SK-N-SH treated with all-trans-retinoic acid at 6 μM for 48 hours (cell line): ENCODE measurements around the gene NRXN3.

Source experiments
- ATAC-seq: fragments of 200-7000 bp; cut with Tn5 transposase; 3 replicates; pipeline ENCODE4 v1.9.1; 2020; ENCODE audit warnings: mild to moderate bottlenecking, moderate library complexity
- ARNTL ChIP-seq: fragments of 450-650 bp; formaldehyde crosslinking; IDR thresholded peaks from 2 replicates; pipeline ENCODE4 v1.5.0; 2020; ENCODE audit warnings: low read depth, mild to moderate bottlenecking, moderate library complexity, borderline replicate concordance
- BACH2 ChIP-seq: fragments of 250-450 bp; sonication (Bioruptor Pico); IDR thresholded peaks from 2 replicates; pipeline ENCODE4 v1.9.0; 2021; ENCODE audit warnings: mild to moderate bottlenecking, borderline replicate concordance
- CREB5 ChIP-seq: fragments of 250-450 bp; sonication (Bioruptor Pico); IDR thresholded peaks from 2 replicates; pipeline ENCODE4 v1.5.1; 2020; ENCODE audit warnings: low read depth, mild to moderate bottlenecking, moderate library complexity
- CSDC2 ChIP-seq: fragments of 250-450 bp; sonication (Bioruptor Pico); IDR thresholded peaks from 2 replicates; pipeline ENCODE4 v1.5.0; 2020; ENCODE audit warnings: mild to moderate bottlenecking, moderate library complexity
- ESRRG ChIP-seq: fragments of 250-450 bp; sonication (Bioruptor Pico); IDR thresholded peaks from 2 replicates; pipeline ENCODE4 v1.6.1; 2021; ENCODE audit warnings: mild to moderate bottlenecking
- ISL1 ChIP-seq: fragments of 250-450 bp; sonication (Bioruptor Pico); IDR thresholded peaks from 2 replicates; pipeline ENCODE4 v2.1.2; 2022; ENCODE audit warnings: mild to moderate bottlenecking, moderate library complexity
- PATZ1 ChIP-seq: fragments of 250-450 bp; sonication (Bioruptor Pico); IDR thresholded peaks from 2 replicates; pipeline ENCODE4 v1.8.0; 2020; ENCODE audit warnings: mild to moderate bottlenecking, moderate library complexity, borderline replicate concordance
- POU6F1 ChIP-seq: fragments of 250-450 bp; sonication (Bioruptor Pico); IDR thresholded peaks from 2 replicates; pipeline ENCODE4 v1.8.0; 2021; ENCODE audit warnings: low read depth, mild to moderate bottlenecking, moderate library complexity, borderline replicate concordance
- RARB ChIP-seq: fragments of 250-450 bp; sonication (Bioruptor Pico); IDR thresholded peaks from 2 replicates; pipeline ENCODE4 v1.8.0; 2021; ENCODE audit warnings: mild to moderate bottlenecking, moderate library complexity
- SNAI2 ChIP-seq: fragments of 250-450 bp; sonication (Bioruptor Pico); IDR thresholded peaks from 2 replicates; pipeline ENCODE4 v1.5.0; 2020; ENCODE audit warnings: mild to moderate bottlenecking, moderate library complexity
- TOX ChIP-seq: fragments of 250-450 bp; sonication (Bioruptor Pico); IDR thresholded peaks from 2 replicates; pipeline ENCODE4 v1.8.0; 2021; ENCODE audit warnings: mild to moderate bottlenecking, moderate library complexity, borderline replicate concordance
- TSHZ2 ChIP-seq: fragments of 250-450 bp; sonication (Bioruptor Pico); IDR thresholded peaks from 2 replicates; pipeline ENCODE4 v1.5.0; 2020; ENCODE audit warnings: mild to moderate bottlenecking, moderate library complexity
- ZFP3 ChIP-seq: fragments of 250-450 bp; sonication (Bioruptor Pico); IDR thresholded peaks from 2 replicates; pipeline ENCODE4 v1.5.0; 2020; ENCODE audit warnings: mild to moderate bottlenecking, moderate library complexity
- ZFP30 ChIP-seq: fragments of 450-650 bp; formaldehyde crosslinking; IDR thresholded peaks from 2 replicates; pipeline ENCODE4 v1.5.0; 2022; ENCODE audit warnings: mild to moderate bottlenecking, moderate library complexity
- ZNF565 ChIP-seq: fragments of 450-650 bp; formaldehyde crosslinking; conservative IDR thresholded peaks from 2 replicates; pipeline ENCODE4 v1.5.0; 2020; ENCODE audit warnings: low read depth, mild to moderate bottlenecking, moderate library complexity
- ZNF70 ChIP-seq: fragments of 450-650 bp; formaldehyde crosslinking; IDR thresholded peaks from 2 replicates; pipeline ENCODE4 v1.5.0; 2020; ENCODE audit warnings: mild to moderate bottlenecking, moderate library complexity
- ZNF8 ChIP-seq: fragments of 450-650 bp; formaldehyde crosslinking; IDR thresholded peaks from 2 replicates; pipeline ENCODE4 v1.5.0; 2020; ENCODE audit warnings: mild to moderate bottlenecking, moderate library complexity
- TF ChIP-seq, protein P1 (sequence below): fragments of 250-450 bp; sonication (Bioruptor Pico); IDR thresholded peaks from 2 replicates; pipeline ENCODE4 v1.5.1; 2021; ENCODE audit warnings: mild to moderate bottlenecking, moderate library complexity

Gene NRXN3

DNA sequence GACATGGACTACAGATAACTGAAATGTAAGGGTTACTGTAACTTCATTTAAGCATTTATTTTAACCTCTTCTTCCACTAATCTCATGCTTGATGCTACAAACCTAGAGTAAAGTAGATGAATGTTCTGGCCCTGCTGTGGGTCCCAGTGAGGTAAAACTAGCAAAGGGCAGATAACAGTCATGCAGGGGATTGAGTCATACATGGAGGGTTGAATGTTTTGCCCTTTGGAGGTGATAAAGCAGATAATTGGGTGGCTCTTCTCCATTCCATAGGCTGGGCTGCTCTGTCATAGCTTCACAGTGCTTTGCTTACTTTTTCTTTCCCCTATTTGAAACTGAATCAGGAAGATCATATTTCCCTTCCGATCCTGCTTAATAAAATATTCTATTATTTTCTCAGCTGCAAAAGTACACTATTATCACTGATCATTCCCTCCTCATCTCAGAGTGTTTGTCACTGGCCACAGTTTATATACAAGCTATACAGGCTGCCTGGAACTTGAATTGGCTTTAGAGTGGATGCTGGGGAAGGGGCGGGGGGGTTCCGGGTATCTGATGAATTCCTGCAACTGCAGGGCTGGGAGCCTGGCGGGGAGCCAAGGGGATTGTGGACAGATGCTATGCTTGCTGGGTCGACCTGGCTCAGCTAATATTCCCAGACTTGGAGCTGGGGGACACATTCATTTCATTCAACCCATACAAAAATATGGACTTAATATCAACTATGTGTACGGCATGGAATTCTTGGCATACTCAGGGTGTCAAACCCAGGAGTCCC lies 235.1 kb downstream of the NRXN3 start:
- TF ChIP-seq ZFP3 (CRISPR knock-in tag), result no peak
- no peak for TF ChIP-seq TOX (CRISPR knock-in tag)
- TF ChIP-seq ESRRG (CRISPR knock-in tag), result no peak
- TF ChIP-seq ZNF8, result no peak
- TF ChIP-seq ARNTL (CRISPR knock-in tag), result no peak
- no peak for TF ChIP-seq SNAI2 (CRISPR knock-in tag)
- no peak for TF ChIP-seq RARB (CRISPR knock-in tag)
- TF ChIP-seq, protein P1, sequence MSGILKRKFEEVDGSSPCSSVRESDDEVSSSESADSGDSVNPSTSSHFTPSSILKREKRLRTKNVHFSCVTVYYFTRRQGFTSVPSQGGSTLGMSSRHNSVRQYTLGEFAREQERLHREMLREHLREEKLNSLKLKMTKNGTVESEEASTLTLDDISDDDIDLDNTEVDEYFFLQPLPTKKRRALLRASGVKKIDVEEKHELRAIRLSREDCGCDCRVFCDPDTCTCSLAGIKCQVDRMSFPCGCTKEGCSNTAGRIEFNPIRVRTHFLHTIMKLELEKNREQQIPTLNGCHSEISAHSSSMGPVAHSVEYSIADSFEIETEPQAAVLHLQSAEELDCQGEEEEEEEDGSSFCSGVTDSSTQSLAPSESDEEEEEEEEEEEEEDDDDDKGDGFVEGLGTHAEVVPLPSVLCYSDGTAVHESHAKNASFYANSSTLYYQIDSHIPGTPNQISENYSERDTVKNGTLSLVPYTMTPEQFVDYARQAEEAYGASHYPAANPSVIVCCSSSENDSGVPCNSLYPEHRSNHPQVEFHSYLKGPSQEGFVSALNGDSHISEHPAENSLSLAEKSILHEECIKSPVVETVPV, result no peak
- TF ChIP-seq CSDC2 (CRISPR knock-in tag), result no peak
- no peak for TF ChIP-seq POU6F1
- TF ChIP-seq ZFP30 (CRISPR knock-in tag), result no peak
- no peak for ATAC-seq

DNA sequence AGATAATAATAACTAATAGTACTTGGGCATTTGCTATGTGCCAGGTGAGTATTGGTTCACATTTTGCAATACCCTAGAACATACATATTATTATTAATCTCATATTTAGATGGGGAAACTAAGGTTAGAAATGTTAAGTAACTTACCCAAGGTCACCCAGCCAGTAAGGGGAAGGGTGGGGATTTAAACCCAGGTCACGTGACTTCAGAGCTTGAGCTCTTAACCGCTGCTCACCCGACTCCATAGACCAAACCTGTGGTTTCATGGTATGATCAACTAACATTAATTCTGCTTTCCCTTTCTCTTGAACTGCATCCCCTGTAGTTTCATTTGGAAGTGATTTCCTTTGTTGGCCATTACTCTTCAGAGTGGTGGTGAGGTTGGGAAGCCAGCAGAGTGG lies 242.3 kb downstream of the NRXN3 start:
- ATAC-seq, result no peak
- TF ChIP-seq, protein P1, result no peak
- TF ChIP-seq POU6F1, result no peak
- no peak for TF ChIP-seq ARNTL (CRISPR knock-in tag)
- no peak for TF ChIP-seq ZNF8
- no peak for TF ChIP-seq PATZ1 (CRISPR knock-in tag)
- no peak for TF ChIP-seq ESRRG (CRISPR knock-in tag)
- TF ChIP-seq ZNF70 (CRISPR knock-in tag), result no peak
- TF ChIP-seq ZNF565 (CRISPR knock-in tag), result no peak
- no peak for TF ChIP-seq RARB (CRISPR knock-in tag)
- no peak for TF ChIP-seq ZFP3 (CRISPR knock-in tag)
- TF ChIP-seq CREB5 (CRISPR knock-in tag), result no peak
- TF ChIP-seq ISL1 (CRISPR knock-in tag), result no peak
- TF ChIP-seq BACH2 (CRISPR knock-in tag), result no peak
- TF ChIP-seq TSHZ2, result no peak
